ENCODE results near the gene NKX2-4.

The NKX2-4 gene

GRCh38 chr20:21364413-21364812 lies 32.9 kb downstream of the NKX2-4 start:
- DNase-seq (ENCODE audit: low read depth in 1 of 2, low spot score in 1 of 2): no peak

GRCh38 chr20:21361266-21361665 lies 36.1 kb downstream of the NKX2-4 start:
- no peak for DNase-seq (ENCODE audit: low read depth in 1 of 2, low spot score in 1 of 2)

GRCh38 chr20:21360705-21361104 lies 36.6 kb downstream of the NKX2-4 start:
- DNase-seq (ENCODE audit: low read depth in 1 of 2, low spot score in 1 of 2): no peak

GRCh38 chr20:21358737-21359136 lies 38.6 kb downstream of the NKX2-4 start:
- DNase-seq (ENCODE audit: low read depth in 1 of 2, low spot score in 1 of 2): no peak

GRCh38 chr20:21357844-21358243 lies 39.5 kb downstream of the NKX2-4 start:
- no peak for DNase-seq (ENCODE audit: low read depth in 1 of 2, low spot score in 1 of 2)

GRCh38 chr20:21356386-21356785 lies 40.9 kb downstream of the NKX2-4 start:
- no peak for DNase-seq (ENCODE audit: low read depth in 1 of 2, low spot score in 1 of 2)

- no peak for DNase-seq (ENCODE audit: low read depth in 1 of 2, low spot score in 1 of 2)
Observed at GRCh38 chr20:21355981-21356380, 41.3 kb downstream of the NKX2-4 start.

GRCh38 chr20:21353236-21353635 lies 44.1 kb downstream of the NKX2-4 start:
- no peak for DNase-seq (ENCODE audit: low read depth in 1 of 2, low spot score in 1 of 2)

GRCh38 chr20:21352703-21353102 lies 44.6 kb downstream of the NKX2-4 start:
- DNase-seq (ENCODE audit: low read depth in 1 of 2, low spot score in 1 of 2): no peak
